H4 (cell line): ENCODE measurements around the gene ACP5. TPM values are rescaled to one million over a fixed set of nuclear protein-coding genes. Genes with fewer than 3 reads are reported as not detected.
"Not testable (repeated sequence)": the region's sequence is repeated elsewhere in the genome, so short reads cannot be mapped to it uniquely, and the experiment has no call there.

ENCODE experiments used
- DNase-seq: peaks from one replicate; pipeline ENCODE4 v3.0.0-alpha.2; 2015; ENCODE audit warnings: low spot score
- total RNA-seq: library from RNA; depleted of rRNA; stranded (reverse); fragments of >200 nt; shearing (Covaris generic); gene quantifications from 2 replicates; pipeline ENCODE4 v1.2.3, GENCODE V29; 2014; rRNA removed

Gene ACP5
- 8.2 and 10.4 TPM in 2 replicates for total RNA-seq

DNA sequence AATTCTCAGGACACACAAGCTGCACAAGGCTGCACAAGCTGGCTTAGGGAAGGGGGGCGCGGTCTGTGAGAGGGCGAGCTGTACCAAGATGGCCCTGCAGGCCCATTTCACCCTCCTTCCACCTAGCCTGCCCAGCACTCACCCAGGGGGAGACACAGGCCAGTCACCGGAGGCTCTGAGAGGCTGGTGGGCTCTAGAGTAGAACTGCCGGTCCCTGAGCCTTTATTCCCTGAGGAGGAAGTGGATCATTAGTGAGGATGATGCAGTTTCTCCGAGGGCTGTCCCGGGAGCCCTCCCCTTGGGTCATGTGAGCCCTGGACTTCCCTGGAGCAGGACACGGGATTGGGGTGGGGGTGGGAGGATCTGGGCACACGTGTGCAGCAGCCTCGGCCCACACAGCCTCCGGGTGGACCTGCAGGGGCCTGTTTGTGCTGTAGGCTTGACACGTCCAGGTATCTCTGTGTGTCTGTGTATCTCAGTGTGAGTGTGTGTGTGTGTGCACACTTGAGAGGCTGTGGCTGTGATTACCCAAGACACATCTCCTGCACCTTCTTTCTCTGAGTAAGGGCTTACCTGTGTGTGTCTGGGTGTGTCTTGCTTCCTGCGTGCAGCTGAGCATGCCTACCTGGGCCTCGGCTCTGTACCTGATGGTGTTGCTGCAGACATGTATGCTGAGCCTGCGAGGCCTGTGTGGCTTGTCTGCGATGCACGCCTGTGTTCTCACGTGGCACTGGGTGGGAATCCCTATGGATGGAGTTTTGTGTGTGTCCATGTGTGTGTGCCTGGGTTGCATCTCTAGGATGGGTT lies at the start of gene ACP5:
Gene ACP5, minus strand, starts transcription at position 195 of the 807 bp plus-strand sequence. CDS start 328 bp downstream, outside the sequence.
- DNase-seq: no peak

DNA sequence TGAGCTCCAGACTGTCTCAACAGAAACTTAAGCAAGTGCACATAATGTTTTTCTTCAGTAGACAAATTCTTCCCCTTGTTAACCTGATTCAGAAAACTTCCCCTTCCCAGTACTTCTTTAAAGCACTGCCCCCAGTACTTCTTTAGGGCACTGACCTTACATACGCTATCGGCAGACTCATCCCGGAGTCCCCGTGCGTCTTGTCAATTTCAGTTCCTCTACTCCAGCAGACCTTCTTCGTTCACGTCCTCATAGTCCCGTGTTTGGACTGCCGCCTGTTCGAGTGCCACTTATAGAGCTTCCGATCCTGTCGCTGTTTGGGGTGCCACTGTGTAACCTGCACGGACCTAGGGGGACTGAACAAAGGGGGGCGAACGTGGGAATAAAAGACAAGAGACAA lies 48.8 kb upstream of the ACP5 start:
- no peak for DNase-seq

DNA sequence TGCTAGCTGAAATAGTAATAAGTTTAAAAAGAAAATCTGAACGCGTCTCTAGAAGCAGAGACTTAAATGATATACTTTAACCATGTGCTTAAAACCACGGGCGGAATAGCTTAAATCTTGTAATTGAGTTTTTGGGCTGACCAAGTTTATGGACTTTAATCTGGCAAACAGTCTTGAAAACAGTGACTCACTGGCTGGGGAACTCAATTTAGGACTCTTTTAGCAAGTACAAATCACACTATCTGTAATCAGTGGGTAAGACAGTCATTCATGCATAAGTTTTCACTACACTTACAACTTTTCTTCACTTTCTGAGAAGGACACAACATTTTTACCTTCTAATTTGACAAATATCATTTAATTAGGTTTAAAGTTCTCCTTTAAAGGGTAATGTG lies 46.6 kb upstream of the ACP5 start:
- DNase-seq: no peak

DNA sequence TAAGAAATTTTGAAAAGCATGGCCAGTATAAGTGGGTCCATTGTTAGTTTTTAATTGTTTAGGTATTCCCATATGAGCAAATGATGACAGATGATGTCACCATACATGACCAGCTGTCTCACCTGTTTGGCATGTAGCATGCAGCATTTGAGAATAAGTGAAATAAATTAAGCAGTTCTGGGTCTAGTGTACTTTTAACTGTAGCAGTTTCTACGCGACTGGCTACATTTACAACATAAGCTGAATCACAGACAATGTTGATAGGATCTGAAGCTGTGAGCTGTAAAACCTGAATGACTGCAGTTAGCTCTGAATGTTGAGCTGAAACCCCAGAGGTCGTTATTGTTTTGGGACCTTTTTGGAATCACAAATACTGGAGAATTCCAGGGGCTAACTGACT lies 45.0 kb upstream of the ACP5 start:
- DNase-seq: not testable (repeated sequence)

DNA sequence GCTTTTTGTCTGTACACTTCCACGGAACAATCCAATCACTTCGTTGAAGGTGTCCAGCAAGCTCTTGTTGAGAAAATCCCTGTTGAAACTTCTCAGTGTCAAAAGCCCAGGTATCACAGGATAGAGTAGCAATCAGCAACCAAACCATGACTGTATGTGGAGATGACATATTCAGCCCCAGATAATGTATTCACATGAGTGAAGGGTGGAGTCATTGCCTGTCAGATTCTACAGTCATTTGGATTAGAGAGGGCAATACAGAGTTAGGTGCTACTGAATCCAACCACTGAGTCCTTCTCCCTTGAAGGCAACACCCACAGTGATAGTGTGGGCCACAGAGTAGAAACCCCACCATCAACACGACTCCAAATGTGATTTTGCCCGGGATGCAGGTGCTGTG lies 43.1 kb upstream of the ACP5 start:
- no peak for DNase-seq

DNA sequence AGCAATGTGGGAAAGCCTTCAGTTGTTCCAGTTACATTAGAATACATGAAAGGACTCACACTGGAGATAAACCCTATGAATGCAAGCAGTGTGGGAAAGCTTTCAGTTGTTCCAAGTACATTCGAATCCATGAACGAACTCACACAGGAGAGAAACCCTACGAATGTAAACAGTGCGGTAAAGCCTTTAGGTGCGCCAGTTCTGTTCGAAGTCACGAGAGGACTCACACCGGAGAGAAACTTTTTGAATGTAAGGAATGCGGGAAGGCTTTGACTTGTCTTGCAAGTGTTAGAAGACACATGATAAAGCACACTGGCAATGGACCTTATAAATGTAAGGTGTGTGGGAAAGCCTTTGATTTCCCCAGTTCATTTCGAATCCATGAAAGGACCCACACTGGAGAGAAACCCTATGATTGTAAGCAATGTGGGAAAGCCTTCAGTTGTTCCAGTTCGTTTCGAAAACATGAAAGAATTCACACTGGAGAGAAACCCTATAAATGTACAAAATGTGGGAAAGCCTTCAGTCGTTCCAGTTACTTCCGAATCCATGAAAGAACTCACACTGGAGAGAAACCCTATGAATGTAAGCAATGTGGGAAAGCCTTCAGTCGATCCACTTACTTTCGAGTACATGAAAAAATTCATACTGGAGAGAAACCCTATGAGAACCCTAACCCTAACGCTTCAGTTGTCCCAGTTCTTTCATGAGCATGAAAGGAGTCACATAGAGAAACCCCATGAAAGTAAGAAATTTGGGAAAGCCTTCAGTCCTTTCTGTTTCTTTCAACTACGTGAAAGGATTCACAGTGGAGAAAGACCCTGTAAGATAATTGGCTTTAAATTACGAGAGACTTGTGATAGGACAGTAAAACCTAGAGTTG lies 40.0 kb upstream of the ACP5 start:
- no peak for DNase-seq

DNA sequence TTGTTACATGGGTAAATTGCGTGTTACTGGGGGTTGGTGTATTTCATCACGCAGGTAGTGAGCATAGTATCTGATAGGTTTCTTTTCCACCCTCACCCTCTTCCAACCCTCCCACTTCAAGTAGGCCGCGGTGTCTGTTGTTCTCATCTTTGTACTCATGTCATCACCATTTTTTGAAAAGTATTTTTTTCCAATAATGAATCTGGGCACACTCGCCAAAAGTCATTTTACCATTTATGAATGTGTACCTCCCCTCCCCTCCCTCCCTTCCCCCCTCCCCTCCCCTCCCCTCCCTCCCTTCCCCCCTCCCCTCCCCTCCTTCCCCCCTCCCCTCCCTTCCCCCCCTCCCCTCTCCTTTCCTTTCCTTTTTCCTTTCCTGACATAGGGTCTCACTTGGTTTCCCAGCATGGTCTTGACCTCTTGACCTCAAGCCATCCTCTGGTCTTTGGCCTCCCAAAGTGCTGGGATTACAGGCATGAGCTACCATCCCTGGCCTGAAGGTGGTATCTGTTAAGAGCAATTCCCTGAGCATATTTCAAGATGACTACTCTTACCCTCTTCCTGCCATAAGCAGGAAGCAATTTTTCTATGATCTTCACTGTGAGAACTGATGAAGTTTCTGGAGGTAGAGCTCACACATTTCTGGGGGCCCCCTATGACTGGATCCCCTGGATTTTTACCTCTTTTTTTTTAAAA lies 35.5 kb upstream of the ACP5 start:
- no peak for DNase-seq

DNA sequence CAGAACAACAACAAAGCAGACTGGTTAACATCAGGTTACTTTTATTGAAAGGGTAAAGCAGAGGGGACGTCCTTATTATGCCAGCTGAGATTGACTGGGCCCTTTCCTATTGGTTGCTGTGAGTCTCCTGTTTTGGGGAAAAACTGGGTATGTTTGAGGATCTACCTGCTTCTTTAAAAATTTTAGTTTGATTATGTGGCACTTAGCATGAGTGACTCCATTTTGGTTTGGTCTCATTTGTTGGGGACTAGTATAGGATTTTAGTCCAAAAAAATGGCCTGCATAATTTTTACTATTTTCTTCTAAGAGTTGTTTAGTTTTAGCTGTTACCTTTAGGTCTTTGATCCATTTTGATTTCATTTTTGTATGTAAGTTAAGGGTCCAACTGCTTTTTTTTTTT lies 34.3 kb upstream of the ACP5 start:
- no peak for DNase-seq

DNA sequence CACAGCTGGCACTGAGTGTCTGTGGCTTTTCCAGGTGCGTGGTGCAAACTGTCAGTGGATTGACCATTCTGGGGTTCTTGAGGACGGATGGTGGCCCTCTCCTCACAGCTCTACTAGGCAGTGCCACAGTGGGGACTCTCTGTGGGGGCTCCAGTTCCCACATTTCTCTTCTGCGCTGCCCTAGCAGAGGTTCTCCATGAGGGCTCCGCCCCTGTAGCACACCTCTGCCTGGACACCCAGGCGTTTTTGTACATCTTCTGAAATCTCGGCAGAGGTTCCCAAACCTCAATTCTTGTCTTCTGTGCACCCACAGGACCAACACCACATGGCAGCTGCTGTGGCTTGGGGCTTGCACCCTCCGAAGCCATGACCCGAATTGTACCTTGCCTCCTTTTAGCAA lies 29.0 kb upstream of the ACP5 start:
- DNase-seq: no peak

DNA sequence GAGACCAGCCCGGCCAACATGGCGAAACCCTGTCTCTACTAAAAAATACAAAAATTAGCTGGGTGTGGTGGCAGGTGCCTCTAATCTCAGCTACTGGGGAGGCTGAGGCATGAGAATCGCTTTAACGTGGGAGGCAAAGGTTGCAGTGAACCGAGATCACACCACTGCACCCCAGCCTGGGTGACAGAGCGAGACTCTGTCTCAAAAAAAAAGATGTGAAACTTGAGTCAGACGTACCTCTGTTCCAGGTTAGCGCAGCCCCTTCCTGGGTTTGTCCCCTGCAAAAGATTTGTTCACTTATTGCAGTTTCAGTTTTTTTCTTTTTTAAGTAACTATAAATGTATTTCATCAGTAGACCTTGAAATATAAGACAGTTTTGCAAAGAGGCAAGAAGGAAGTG lies 22.3 kb upstream of the ACP5 start:
- DNase-seq: not testable (repeated sequence)

DNA sequence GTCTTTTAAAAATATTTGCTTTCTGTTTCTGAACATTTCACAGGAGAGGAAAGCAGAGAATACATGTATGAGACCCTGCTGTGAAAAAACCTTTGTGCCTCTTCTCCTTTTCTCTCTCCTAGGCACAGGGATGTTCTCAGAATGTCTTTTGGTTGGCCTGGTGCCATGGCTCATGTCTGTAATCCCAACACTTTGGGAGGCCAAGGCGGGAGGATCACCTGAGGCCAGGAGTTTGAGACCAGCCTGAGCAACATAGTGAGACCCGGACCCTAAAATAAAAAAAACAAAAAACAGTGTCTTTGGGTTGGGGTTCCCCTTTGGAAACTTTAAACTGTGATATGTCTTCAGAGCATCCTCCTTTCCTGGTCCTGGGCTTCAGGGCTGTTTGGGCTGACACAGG lies 21.3 kb upstream of the ACP5 start:
- DNase-seq: no peak

DNA sequence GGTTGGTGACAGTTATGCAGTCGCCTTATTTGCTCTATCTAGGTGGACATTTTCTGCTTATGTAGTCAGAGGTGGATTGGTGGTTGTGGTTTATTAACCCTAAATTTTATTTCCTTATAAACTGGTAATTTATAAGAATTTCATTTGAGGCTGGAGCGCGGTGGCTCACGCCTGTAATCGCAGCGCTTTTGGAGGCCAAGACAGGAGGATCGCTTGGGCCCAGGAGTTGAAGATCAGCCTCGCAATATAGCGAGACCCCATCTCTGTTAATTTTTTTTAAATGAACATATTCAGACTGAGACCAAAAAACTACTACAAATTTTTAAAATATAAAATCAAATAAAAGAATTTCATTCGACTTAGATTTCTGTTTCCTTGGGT lies 20.6 kb upstream of the ACP5 start:
- no peak for DNase-seq

DNA sequence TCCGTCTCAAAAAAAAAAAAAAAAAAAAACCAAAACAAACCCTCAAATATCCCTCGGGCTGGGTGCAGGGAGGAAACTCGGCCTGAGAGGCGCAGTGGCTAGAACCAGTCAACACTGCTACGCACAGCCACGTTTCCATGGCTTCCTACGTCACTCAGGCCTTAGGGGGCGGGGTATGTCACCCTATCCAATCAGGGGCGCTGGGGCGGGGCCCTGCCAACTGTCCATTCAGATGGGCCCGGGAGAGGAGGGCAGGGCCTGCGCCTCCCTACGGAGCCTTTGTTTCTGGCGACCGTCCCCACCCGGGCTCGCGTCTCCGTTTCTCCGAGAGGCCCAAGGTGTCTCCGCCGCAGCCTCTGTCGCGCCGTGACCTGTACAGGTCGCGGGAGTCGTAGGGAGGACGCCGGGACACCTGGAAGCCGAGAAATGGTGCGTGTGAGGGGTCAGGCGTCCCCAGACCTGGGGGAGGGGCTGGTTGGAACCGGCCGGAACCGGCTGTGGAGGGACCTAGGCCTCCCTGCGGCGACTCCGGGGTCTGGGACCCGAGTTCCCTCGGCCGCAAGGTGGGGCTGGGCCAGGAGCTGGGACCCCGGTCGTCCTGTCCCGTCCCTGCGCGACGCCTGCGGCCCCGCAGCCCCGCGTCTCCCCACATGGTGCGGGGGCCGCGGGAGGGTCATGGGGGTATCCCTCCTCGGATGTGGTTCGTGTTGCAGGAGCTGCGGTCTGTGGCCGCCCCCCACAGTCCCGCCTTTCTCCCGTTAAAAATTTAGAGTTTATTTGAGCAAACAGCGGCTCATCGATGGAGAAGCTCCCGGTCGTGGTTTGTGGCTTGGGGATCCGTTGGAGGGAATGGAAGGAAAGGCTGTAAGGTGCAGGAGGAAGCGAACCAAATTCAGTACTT lies 20.0 kb upstream of the ACP5 start, which contains the start of gene ZNF627:
Gene ZNF627, plus strand, starts transcription at position 282 of the 901 bp plus-strand sequence. Its CDS starts 145 bp downstream, at position 427.
- peak; percentile 99 for DNase-seq

DNA sequence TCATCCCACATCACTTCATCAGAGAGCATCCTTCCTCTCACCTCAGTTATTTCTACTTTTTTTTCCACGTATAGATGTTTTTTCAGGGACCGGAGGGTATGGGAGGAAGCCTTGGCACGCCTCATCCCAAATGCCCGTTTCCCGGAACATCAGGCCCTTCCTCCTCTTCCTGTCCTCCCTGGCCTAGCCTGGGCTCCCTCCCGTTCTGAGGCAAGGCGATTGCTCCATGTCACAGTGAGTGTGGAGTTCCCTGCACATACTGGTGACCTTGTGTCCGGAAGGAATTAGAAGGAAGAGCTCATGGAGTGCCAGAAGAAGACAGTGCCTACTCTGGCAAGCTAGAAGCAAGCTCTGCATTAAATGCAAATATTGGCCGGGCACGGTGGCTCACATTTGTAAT lies 18.7 kb upstream of the ACP5 start:
- DNase-seq: no peak

DNA sequence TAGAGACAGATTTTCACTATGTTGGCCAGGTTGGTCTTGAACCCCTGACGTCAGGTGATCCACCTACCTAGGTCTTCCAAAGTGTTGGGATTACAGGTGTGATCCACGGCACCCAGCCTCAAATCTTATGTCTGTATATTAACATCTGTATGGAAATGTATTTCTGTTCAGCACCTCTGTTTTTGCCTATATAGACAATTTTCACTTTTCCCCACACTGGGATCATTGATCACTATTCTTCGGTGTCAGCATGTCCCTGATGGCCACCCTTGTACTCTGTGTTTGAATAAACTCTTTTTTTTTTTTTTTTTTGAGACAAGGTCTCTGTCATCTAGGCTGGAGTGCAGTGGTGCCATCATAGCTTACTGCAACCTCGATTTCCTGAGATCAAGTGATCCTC lies 16.6 kb upstream of the ACP5 start:
- DNase-seq: no peak

DNA sequence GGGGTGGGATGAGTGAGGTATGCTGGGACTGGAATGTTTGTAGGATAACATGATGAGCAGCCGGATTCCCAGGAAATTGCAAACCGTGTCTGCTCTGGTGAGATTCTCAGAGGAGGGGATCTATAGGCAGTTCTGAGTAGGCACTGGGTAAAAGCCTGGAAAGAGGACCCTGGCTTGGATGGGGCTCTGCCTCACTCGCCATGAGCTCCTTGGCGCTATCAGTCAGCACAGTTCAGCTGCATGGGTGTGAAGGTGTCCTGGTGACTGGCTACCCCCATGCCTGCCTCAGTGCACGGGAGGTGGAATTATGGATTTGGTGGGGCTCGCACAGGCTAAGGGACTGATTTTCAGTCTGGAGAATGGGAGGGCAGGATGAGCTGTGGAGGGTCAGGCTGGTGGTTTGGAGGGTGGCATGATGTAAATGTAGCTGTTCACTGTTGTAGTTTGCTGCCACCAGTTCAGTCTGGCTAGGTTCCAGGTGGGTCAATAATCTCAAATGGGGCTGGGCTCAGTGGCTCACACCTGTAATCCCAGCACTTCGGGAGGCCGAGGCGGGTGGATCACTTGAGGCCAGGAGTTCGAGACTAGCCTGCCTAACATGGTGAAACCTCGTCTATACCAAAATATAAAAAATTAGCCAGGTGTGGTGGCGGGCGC lies 10.7 kb upstream of the ACP5 start:
- DNase-seq: no peak

DNA sequence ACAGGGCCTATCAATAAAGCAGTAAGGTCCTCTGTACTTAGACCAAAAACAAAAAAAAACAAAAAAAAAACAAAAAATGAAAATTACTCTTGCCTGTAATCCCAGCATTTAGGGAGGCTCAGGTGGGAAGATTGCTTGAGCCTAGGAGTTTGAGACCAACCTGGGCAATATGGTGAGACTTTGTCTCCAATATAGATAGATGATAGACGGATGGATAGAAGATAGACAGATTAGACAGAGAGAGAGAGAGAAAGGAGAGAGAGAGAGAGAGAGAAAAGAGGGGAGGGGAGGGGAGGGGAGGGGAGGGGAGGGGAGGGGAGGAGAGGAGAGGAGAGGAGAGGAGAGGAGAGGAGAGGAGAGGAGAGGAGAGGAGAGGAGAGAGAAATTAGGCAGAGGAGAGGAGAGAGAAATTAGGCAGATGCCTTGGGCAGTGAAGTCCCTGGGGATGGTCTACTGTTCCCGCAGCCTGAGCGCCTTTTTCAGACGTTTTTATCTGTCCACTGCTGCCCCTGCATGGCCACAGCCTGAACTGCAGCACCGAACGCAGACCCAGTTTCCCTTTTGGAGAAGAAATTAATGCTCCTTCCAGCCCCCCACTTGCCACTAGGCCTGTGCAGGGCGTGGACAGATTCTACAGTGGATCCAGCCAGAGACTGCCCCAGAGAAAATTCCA lies 10.0 kb upstream of the ACP5 start:
- peak; percentile 46 for DNase-seq

DNA sequence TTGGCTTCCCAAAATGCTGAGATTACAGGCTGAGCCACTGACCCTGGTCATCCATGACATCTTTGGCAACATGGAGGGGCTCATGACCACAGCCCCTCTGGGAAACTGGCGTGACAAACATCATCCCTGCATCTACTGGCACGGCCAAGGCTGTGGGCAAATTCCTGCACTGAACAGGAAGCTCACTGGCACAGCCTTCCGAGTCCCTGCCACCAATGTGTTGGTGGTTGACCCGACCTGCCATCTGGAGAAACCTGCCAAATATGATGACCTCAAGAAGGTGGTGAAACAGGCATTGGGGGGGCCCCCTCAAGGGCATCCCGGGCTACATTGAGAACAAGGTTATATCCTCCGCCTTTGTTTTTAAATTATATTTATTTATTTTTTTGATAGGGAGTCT lies 8.9 kb upstream of the ACP5 start:
- DNase-seq: no peak

DNA sequence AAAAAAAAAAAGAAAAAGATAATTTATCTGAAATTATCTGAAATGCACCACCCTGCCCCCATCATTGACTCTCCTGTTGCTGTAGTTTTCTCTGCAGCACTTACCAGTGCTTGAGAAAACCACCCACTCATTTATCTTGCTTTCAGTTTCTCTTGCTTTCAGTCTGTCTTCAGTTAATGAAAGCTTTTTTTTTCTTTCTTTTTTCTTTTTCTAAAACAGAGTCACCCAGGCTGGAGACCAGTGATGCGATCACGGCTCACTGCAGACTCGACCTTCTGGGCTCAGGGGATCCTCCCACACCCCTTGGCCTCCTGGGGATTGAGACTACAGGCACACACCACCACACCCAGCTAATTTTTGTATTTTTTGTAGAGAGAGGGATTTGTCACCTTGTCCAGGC lies 4.3 kb upstream of the ACP5 start:
- DNase-seq: no peak

DNA sequence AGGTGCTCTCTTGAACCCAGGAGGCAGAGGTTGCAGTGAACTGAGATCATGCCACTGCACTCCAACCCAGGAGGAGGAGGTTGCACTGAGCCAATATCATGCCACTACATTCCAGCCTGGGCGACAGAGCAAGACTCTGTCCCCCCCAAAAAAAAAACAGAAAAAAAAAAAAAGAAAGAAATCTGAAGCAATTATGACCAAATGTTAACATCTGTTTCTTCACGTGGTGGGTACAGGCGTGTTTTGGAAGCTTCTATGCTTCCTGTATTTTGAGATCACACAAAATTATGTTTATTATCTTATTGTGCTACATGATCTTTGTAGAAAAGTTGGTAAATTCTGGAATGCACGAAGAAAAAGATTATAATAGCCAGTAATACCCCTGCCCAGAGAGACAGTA lies 2.7 kb upstream of the ACP5 start:
- DNase-seq: no peak
